ENCODE data around the gene BTBD10.

DNA sequence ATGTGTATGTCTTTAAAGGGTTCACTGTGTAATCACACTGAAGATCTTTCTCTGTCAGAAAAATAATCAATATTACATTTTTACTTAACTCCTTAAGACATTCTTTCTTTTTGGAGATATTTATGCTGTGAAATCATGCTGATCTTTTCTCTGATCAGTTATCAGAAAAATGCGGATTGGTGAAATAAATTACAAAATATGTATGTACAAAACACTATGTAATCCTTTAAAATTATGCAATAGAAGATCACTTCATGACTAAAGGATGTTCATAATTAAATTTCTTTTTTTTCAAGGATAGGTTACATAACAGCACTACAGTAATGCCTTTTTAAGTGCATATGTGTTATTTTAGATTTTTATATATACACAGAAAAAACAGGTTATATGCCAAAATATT lies 24.7 kb downstream of the BTBD10 start:
- TF ChIP-seq POLR2AphosphoS5 (IDR thresholded peaks at IDR 0.05) (no peak), TAF1 (IDR thresholded peaks at IDR 0.05; ENCODE audit: low read depth) (no peak), RAD21 (conservative IDR thresholded peaks at IDR 0.05) (no peak), CTCF (IDR thresholded peaks at IDR 0.05; ENCODE audit: poor library complexity, severe bottlenecking) (no peak), EP300 (conservative IDR thresholded peaks at IDR 0.05; ENCODE audit: poor library complexity, severe bottlenecking) (no peak), SMC3 (conservative IDR thresholded peaks at IDR 0.05; ENCODE audit: poor library complexity) (no peak), EZH2 (IDR thresholded peaks at IDR 0.05; ENCODE audit: borderline replicate concordance, insufficient read depth, low read length, poor library complexity, severe bottlenecking) (no peak)
- TF ChIP-seq, protein P1, sequence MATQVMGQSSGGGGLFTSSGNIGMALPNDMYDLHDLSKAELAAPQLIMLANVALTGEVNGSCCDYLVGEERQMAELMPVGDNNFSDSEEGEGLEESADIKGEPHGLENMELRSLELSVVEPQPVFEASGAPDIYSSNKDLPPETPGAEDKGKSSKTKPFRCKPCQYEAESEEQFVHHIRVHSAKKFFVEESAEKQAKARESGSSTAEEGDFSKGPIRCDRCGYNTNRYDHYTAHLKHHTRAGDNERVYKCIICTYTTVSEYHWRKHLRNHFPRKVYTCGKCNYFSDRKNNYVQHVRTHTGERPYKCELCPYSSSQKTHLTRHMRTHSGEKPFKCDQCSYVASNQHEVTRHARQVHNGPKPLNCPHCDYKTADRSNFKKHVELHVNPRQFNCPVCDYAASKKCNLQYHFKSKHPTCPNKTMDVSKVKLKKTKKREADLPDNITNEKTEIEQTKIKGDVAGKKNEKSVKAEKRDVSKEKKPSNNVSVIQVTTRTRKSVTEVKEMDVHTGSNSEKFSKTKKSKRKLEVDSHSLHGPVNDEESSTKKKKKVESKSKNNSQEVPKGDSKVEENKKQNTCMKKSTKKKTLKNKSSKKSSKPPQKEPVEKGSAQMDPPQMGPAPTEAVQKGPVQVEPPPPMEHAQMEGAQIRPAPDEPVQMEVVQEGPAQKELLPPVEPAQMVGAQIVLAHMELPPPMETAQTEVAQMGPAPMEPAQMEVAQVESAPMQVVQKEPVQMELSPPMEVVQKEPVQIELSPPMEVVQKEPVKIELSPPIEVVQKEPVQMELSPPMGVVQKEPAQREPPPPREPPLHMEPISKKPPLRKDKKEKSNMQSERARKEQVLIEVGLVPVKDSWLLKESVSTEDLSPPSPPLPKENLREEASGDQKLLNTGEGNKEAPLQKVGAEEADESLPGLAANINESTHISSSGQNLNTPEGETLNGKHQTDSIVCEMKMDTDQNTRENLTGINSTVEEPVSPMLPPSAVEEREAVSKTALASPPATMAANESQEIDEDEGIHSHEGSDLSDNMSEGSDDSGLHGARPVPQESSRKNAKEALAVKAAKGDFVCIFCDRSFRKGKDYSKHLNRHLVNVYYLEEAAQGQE (IDR thresholded peaks at IDR 0.05; ENCODE audit: borderline replicate concordance), result no peak

All from neural cell (in vitro differentiated cells).